Osteoblast (primary cell): ENCODE data around the gene MDGA2. TPM values are rescaled to one million over a fixed set of nuclear protein-coding genes. Genes with fewer than 3 reads are reported as not detected.

Source experiments
- DNase-seq: peaks from one replicate; pipeline ENCODE4 v3.0.0; 2011; ENCODE audit warnings: low spot score, mixed read lengths; ENCODE audit not compliant: insufficient read length; ENCODE audit errors: missing footprints
- H2AFZ ChIP-seq: 2 replicates; pipeline ENCODE4 v1.6.0; 2011; ENCODE audit warnings: mild to moderate bottlenecking, low read length
- H3K27ac ChIP-seq: 2 replicates; pipeline ENCODE4 v1.5.1; 2011; ENCODE audit warnings: mild to moderate bottlenecking, low read depth, low read length, moderate library complexity
- H3K27me3 ChIP-seq: 2 replicates; pipeline ENCODE4 v1.6.0; 2012; ENCODE audit warnings: mild to moderate bottlenecking, control low read depth, inconsistent platforms, low read length, moderate library complexity; ENCODE audit not compliant: insufficient read depth
- H3K36me3 ChIP-seq: 2 replicates; pipeline ENCODE4 v1.5.1; 2011; ENCODE audit warnings: mild to moderate bottlenecking, low read length, control low read depth, moderate library complexity; ENCODE audit not compliant: insufficient read depth
- H3K4me1 ChIP-seq: 2 replicates; pipeline ENCODE4 v1.5.1; 2011; ENCODE audit warnings: mild to moderate bottlenecking, low read length, control low read depth, moderate library complexity; ENCODE audit not compliant: insufficient read depth
- H3K4me2 ChIP-seq: 2 replicates; pipeline ENCODE4 v1.6.0; 2011; ENCODE audit warnings: mild to moderate bottlenecking, low read length; ENCODE audit not compliant: insufficient read depth
- H3K4me3 ChIP-seq: fragments of 200-600 bp; sonication (generic); 3 replicates; pipeline ENCODE4 v1.5.1; 2012; ENCODE audit warnings: mild to moderate bottlenecking, low read length, inconsistent platforms; ENCODE audit not compliant: insufficient read depth
- H3K79me2 ChIP-seq: 2 replicates; pipeline ENCODE4 v1.6.0; 2012; ENCODE audit warnings: mild to moderate bottlenecking, low read length, control low read depth, inconsistent platforms; ENCODE audit not compliant: insufficient read depth
- H3K9me3 ChIP-seq: 2 replicates; pipeline ENCODE4 v1.5.1; 2011; ENCODE audit warnings: low read depth, low read length, control low read depth
- H4K20me1 ChIP-seq: 2 replicates; pipeline ENCODE4 v1.6.0; 2012; ENCODE audit warnings: mild to moderate bottlenecking, low read length, control low read depth; ENCODE audit not compliant: insufficient read depth
- total RNA-seq: library from RNA; depleted of rRNA; stranded (reverse); fragments of >200 nt; gene quantifications from 2 replicates; pipeline ENCODE4 v1.2.3, GENCODE V29; 2012
- TF ChIP-seq, protein P1 (sequence below): IDR thresholded peaks from 2 replicates; pipeline ENCODE4 v1.5.1; 2011; ENCODE audit warnings: mild to moderate bottlenecking, low read depth, low read length, moderate library complexity; ENCODE audit errors: extremely low read depth

The MDGA2 gene
- total RNA-seq, 1 donor = not detected

DNA sequence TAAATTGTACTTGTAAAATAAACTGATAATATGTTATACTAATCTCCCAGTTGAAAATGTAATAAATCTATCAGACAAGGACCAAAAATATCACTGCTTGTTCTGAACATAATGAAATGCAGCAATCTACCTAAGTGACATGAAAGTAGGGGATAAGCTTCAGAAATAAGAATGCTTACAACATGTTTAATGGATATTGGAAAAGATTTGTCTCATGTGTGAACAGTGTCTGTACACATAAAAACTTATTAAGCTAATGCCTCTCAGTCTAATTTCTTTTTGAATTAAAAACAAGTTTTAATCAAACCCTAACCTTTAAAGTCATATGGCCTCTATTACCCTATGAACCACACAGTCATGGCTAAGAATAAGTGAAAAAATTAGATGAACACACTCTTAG, 465.3 kb downstream of the MDGA2 start:
- Histone ChIP-seq H4K20me1 (no peaks in the 10 kb centered on the region), H3K4me3 (no peak overlapping the region), H3K4me1 (no peaks in the 10 kb centered on the region), H3K9me3 (peaks cover 4% of the 10 kb centered on the region), H3K27ac (no peak overlapping the region), H2AFZ (no peak overlapping the region), H3K79me2 (no peaks in the 10 kb centered on the region), H3K27me3 (no peaks in the 10 kb centered on the region), H3K4me2 (no peak overlapping the region), H3K36me3 (no peaks in the 10 kb centered on the region)
- no peak for DNase-seq
- TF ChIP-seq, protein P1, sequence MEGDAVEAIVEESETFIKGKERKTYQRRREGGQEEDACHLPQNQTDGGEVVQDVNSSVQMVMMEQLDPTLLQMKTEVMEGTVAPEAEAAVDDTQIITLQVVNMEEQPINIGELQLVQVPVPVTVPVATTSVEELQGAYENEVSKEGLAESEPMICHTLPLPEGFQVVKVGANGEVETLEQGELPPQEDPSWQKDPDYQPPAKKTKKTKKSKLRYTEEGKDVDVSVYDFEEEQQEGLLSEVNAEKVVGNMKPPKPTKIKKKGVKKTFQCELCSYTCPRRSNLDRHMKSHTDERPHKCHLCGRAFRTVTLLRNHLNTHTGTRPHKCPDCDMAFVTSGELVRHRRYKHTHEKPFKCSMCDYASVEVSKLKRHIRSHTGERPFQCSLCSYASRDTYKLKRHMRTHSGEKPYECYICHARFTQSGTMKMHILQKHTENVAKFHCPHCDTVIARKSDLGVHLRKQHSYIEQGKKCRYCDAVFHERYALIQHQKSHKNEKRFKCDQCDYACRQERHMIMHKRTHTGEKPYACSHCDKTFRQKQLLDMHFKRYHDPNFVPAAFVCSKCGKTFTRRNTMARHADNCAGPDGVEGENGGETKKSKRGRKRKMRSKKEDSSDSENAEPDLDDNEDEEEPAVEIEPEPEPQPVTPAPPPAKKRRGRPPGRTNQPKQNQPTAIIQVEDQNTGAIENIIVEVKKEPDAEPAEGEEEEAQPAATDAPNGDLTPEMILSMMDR = no peak

DNA sequence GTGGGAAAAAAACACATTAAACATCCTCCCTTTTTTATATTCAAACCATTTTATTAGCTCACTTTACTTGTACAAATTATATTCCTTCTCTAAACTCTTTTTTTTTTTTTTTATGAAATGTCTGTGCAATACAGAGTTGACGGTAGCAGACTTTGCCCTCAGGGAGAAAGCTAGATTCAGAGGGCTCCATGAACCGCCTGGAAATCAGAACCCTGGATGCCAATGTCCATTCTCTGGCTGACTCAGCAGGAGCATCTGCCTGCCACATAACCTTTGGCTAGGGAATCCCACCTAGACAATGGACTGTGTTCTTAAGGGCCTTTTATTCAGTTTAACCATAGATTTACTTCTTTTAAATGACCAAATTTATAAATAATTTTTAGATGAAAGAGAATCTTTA, 467.0 kb downstream of the MDGA2 start:
- Histone ChIP-seq H3K4me1 (no peaks in the 10 kb centered on the region), H3K27me3 (no peaks in the 10 kb centered on the region), H3K27ac (no peak overlapping the region), H3K9me3 (peaks cover 4% of the 10 kb centered on the region), H3K4me2 (no peak overlapping the region), H3K79me2 (no peaks in the 10 kb centered on the region), H3K4me3 (no peak overlapping the region), H4K20me1 (no peaks in the 10 kb centered on the region), H2AFZ (no peak overlapping the region), H3K36me3 (no peaks in the 10 kb centered on the region)
- TF ChIP-seq, protein P1 = no peak
- no peak for DNase-seq

DNA sequence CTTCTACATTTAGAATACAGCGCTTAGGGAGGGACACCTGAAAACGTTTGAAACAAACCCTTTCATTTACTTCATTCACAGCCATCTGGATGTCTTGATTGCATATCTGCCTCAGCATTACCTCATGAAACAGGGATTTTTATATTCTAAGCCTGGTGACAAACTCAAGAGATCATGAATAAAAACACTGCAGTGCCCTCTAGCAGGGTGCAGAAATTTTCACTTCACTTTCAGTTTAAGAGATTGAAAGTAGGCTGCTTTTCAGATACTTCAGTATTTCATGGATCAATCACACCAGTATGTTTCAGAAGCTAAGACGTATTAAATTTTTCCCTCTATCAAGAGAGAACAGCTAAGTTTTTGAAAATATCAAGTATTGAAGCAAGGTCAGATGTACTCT, 467.8 kb downstream of the MDGA2 start:
- H2AFZ ChIP-seq = no peak overlapping the region
- no peaks in the 10 kb centered on the region for H3K27me3 ChIP-seq
- H3K9me3 ChIP-seq = peaks cover 4% of the 10 kb centered on the region
- DNase-seq = no peak
- no peak overlapping the region for H3K4me3 ChIP-seq
- no peak overlapping the region for H3K4me2 ChIP-seq
- H4K20me1 ChIP-seq = no peaks in the 10 kb centered on the region
- no peaks in the 10 kb centered on the region for H3K4me1 ChIP-seq
- no peaks in the 10 kb centered on the region for H3K79me2 ChIP-seq
- H3K36me3 ChIP-seq = no peaks in the 10 kb centered on the region
- TF ChIP-seq, protein P1 = no peak
- H3K27ac ChIP-seq = no peak overlapping the region

DNA sequence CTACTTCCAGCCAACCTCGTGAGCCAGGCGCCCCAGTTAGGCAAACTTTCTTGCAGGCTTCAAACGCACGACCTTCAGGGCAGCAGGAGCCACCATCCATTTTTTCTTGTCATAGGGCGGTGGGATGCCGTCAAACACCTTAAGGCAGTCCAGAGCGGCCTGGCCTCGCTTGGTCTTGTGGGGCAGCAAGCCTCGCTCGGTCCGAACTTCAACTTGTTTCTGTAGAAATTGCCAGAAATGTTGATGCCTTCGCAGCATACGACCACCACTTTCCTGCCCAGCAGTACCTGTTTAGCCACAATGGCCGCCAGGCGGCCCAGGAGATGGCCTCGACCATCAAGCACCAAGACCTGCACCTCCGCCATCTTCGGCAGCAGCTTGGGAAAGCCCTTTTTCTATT, 474.7 kb downstream of the MDGA2 start:
- Histone ChIP-seq H3K4me2 (no peak overlapping the region), H3K27me3 (no peaks in the 10 kb centered on the region), H3K9me3 (peaks cover 5% of the 10 kb centered on the region), H3K4me3 (no peak overlapping the region), H2AFZ (no peak overlapping the region), H3K36me3 (no peaks in the 10 kb centered on the region), H3K79me2 (no peaks in the 10 kb centered on the region), H4K20me1 (no peaks in the 10 kb centered on the region), H3K27ac (no peak overlapping the region), H3K4me1 (no peaks in the 10 kb centered on the region)
- no peak for DNase-seq
- TF ChIP-seq, protein P1 = no peak
